ENCODE results near the gene FRAS1. TPM values are rescaled to one million over a fixed set of nuclear protein-coding genes. Genes with fewer than 3 reads are reported as not detected.
A peak's percentile ranks its signal among the peaks of the same experiment; 100 is the strongest.
"Not testable (repeated sequence)": the region's sequence is repeated elsewhere in the genome, so short reads cannot be mapped to it uniquely, and the experiment has no call there.

Gene FRAS1
- total RNA-seq, 1 experiment from 2014 or later, result 0.02 TPM

DNA sequence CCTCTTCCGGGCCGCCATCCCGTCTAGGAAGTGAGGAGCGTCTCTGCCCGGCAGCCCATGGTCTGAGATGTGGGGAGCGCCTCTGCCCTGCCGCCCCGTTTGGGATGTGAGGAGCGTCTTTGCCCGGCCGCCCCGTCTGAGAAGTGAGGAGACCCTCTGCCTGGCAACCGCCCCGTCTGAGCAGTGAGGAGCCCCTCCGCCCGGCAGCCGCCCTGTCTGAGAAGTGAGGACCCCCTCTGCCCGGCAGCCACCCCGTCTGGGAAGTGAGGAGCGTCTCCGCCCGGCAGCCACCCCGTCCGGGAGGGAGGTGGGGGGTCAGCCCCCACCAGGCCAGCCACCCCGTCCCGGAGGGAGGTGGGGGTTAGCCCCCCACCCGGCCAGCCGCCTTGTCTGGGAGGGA is 490.8 kb downstream of the FRAS1 start:
- DNase-seq (ENCODE audit: low read depth), result not testable (repeated sequence)

DNA sequence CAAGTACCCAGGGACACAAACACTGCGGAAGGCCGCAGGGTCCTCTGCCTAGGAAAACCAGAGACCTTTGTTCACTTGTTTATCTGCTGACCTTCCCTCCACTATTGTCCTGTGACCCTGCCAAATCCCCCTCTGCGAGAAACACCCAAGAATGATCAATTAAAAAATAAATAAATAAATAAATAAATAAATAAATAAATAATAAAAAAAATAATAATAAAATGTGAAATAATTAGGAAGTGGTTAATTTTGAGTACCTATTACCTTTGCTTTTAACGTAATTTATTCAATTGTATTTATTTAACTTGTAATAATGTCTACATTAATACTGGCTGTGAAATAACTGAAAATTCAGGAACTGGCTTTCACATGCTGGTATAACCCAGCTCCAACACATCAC is 491.8 kb downstream of the FRAS1 start:
- DNase-seq (ENCODE audit: low read depth), result not testable (repeated sequence)

DNA sequence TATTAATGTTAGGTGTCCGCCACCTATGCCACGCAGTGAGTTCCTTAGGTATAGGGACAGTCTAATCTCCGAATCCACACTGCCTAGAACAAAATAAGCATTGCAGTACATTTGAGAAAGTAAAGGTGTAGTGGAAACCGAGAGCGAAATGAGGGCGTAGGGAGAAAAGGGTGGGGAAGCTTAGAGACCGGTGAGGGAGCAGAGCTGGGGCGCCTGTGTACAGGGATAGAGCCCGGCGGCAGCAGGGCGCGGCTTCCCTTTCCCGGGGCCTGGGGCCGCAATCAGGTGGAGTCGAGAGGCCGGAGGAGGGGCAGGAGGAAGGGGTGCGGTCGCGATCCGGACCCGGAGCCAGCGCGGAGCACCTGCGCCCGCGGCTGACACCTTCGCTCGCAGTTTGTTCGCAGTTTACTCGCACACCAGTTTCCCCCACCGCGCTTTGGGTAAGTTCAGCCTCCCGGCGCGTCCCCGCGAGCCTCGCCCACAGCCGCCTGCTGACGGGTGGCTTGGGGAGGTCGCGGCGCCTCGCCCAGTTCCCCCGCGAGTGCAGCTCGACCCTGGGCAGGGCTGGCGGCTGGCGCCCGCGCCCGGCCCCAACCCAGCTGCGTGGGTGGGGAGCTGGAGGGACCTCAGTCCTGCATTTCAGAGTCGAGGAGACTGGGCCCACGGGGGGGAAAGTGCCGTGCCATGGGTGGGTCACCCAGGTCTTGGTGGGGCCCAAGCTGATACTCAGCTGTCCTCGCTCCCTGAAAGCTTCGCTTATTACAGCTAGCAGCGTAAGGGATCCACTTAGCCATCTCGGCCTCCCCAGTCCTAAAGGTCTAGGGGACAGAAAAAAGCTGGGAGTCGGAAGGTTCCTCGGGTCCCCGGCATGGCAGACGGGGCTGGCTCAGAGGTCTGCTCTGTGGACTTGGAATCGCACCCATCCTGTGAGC is 494.6 kb downstream of the FRAS1 start, which contains the start of gene ANXA3:
TSS of gene ANXA3 (plus strand) at position 351 of the 932 bp plus-strand sequence. CDS start 2,704 bp downstream, outside the sequence.
- no peak for DNase-seq (ENCODE audit: low read depth)

DNA sequence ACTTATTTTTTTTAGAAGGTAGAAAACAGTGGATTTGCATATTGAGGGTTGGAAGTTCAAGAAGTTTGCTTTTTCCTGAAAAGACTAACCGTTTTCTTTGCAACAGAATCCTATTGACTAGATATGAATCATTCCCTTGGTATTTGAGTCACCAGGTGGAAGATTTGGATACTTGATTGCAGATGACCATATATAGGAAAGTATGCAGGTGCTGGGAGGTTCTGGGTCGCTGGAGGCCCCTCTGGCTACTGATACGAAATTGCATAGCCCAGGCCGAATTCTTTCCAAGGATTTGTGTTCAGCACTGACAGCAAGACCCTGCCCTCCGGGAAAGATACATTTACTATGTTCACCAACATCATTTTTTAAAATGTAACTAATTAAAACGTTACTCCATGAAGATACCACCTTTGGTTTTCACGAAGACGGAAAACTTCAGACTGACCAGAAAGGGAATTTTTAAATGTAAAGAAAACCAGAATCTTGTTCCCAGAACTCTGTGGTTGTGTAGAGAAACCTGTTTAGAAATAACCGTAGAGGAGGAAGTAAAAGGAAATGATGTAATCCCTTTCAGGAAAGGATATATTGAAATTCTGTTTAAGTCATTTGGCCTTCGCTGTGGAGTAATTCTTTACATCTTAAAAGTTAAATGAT is 495.4 kb downstream of the FRAS1 start:
- DNase-seq (ENCODE audit: low read depth), result peak; percentile 80

DNA sequence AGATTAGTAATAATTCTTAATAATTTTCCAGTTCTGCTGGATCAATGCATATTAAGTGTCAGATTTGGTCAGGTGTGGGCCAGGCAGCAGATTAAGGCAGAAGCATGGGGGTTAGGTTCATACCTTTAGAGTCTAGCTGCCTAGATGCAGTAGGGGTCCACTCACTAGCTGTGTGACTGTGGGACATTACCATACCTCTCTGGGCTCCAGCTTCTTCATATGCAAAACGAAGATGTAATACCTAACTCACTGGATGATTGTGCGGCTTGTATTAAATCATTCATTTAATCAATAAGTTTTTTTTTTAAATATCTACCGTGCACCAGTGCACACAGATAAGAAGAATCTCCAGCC is 495.9 kb downstream of the FRAS1 start:
- DNase-seq (ENCODE audit: low read depth), result no peak

DNA sequence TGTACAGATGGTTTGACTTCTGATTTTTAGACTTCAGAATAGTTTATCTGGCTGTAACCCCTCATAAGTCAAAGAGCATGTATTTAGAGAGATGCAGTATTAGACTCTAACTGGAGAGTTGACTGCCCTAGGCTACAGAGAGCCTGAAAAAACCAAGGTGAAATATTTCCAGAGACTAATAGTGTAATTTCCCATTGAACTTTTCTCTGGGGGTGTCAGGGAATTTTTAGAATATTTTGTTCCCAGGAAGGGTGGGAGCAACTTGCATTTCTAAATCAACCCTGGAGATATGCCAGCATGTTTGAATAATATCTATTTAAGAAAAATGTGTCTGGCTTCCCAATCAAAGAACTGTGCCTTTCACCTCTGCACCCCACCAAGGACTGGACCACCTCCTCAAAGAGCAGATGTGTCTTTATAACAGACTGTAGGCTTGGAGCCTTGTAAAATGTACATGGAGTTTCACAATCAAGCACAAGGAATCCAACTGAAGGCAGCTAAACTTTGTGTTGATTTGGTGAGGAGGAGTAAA is 496.5 kb downstream of the FRAS1 start:
- DNase-seq (ENCODE audit: low read depth), result no peak

DNA sequence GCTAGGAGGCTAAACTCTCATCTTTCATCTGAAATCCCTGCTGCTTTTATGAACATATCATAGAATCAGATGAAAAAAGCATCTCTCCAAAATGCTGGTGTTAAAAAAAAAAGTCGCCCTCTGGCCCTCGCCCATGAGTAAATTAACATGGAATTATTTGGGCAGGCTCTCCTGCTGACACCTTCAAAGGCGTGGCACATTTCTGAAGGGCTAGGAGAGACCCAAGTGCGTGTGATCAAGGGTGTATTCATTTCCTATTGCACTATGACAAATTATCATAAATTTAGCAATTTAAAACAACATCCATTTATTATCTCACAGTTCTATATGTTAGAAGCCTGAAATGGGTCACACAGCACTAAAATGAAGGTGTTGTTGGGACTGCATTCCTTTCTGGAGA is 499.5 kb downstream of the FRAS1 start:
- DNase-seq (ENCODE audit: low read depth), result no peak

DNA sequence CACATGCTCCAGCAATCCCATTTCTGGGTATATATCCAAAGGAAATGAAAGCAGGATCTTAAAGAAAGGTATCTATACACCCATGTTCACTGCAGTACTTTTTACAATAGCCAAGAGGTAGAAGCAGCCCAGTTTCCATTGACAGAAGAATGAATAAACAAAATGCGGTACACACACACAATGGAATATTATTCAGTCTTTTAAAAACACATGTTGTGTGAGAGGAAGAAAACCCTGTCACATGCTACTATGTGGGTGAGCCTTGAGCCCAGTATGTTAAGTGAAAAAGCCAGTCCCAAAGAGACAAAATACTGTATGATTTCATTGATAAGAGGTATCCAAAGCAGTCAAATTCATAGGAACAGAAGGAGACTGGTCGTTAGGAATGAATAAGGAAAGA is 500.7 kb downstream of the FRAS1 start:
- DNase-seq (ENCODE audit: low read depth), result no peak

DNA sequence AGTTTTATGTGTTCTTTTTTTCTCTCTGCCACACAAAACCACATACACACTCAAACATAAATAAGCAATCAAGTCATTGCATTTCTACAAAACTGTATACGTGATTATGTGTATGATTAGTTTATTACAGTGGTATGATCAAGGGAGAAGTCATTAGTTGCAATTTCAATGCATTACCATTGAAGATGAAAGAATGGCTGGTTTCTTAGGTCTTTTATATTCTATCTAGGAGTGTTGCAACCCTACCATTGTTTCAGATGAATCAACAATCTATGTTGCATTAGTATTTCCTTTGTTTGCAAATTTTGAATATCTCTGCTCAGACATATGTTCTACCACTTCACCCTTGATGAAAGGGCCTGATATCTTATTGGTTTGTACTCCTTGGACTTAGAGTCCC is 501.3 kb downstream of the FRAS1 start:
- DNase-seq (ENCODE audit: low read depth), result no peak

DNA sequence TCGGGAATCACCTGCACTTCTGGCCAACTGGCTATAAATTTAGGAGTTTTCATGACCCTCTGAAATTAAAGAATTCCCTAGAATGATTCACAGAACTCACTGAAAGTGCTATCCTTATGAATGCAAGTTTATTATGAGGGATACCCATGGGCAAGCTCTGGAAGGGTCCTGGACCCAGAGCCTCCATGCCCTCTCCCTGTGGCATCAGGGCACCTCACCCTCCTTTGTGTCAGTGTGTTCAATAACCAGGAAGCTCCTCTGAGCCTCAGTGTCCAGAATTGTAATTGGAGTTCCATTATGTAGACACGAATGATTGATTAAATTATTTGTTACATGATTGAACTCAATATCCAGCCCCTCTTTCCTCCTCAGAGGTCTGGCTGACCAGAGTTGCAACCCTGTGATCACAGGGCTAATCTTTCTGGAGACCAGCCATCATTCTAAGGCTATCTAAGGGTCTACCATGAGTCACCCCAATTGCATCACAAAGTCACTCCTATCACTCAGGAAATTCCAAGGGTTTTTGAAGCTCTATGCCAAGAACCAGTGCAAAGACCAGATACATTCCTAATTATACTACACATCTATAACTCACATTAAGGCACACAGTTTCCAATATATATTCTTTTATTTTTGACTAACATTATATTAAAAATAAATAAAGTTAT is 503.3 kb downstream of the FRAS1 start:
- DNase-seq (ENCODE audit: low read depth), result peak; percentile 85

DNA sequence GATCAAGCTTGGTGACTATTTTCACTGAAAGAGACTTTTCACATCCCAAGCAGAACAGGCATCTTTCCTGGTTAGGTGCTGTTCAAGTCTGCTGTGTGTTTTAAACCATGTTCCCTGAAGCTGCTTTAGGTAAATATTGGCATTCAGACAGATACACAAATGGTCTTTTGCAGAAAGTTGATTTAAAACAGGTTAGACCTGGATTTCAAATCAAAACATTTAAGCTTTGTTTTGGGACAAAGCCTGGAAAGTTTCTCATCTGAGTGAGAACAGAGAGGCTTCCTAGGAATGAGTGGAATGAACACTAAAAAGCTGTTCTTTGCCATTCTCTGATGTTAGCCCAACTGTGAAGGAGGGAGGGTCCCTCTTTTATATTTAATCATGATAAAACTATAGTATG is 504.6 kb downstream of the FRAS1 start:
- no peak for DNase-seq (ENCODE audit: low read depth)

DNA sequence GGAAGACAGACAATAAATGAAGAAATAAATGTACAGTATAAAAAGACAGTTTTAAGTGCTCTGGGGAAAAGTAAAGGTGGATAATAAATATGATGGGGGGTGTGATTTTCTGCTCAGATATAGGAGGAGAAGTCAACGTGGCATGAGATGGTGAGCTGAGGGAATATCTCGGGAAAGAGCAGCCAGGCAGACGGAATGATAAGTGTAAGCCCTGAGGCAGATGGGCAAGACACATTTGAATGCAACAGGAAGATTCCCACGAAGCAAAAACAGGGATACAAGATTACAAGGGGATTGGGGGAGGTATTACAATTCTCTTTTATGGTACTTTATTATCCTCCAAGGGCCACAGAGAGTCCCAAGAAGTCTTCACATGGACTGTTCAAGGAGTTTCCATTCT is 505.6 kb downstream of the FRAS1 start:
- DNase-seq (ENCODE audit: low read depth), result no peak

DNA sequence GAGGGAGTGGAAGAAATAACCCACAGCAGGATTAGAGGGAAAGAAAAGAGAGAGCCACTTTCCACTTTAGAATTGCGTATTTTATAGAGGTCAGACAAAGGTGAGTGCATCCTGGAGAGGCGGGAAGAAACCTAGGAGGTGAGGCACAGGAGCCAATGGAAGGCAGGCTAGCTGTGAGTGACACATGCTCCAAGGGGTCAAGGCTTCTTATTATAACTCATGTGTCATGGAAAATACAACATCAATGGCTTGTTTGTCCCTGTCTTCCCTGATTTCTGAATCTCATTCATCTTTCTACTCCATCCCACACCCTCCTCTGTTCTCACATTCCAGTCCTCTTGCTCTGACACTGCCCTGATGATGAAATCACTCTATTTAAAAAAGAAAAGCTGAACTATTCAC is 508.8 kb downstream of the FRAS1 start:
- peak; percentile 63 for DNase-seq (ENCODE audit: low read depth)

DNA sequence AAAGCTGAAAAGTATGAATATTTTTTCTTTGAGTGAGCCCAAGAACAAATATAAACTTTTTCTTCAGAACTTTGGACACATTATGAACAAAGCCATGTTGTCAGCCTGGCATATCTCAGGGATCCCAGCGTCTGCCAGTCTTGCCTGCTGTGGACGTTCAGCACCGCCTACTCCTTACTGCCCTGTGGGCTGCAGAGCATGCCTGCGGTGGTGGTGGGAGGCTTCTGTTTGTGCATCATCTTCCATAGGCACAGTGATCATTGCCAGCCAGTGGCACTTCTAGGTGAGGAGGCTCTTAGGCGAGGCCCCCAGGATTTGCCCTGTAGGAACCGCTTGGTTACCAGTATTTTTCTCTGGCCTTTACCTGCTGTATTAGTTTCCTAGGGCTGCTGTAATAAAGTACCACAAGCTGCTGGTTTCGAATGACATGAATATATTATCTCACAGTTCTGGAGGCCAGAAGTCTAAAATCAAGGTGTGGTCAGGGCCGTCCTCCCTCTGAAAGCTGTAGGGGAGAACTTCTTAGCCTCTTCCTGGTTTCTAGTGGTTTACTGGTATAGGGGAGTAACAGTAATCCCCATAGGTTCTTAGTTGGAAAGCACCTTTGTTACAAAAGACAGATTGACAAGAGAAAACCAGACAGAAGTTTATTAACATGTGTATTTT is 509.8 kb downstream of the FRAS1 start:
- no peak for DNase-seq (ENCODE audit: low read depth)

DNA sequence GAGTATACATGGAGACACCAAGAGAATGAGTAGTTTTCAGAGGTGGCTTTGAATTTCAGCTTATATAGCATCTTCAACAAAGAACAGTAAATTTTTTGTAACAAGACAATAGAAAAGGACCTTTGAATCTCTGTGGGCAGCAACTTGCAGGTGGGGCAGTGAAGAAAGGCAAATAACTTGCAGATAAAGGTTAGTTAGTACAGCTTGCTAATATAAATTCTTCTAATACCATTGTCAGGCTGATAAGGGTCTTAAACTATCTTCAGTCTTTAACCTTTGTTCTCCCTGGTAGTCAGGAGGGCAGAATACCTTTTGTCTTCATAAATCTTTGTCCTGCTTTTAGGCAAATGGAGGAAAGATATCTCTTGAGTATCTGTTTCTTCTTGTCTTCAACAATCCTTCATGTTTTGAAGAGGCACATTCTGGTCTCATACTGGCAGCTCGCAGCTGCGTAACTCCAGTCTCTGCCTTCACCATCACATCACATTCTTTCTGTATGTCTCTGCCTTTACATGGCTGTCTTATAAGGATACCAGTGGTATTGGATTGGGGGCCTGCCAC is 510.5 kb downstream of the FRAS1 start:
- no peak for DNase-seq (ENCODE audit: low read depth)

DNA sequence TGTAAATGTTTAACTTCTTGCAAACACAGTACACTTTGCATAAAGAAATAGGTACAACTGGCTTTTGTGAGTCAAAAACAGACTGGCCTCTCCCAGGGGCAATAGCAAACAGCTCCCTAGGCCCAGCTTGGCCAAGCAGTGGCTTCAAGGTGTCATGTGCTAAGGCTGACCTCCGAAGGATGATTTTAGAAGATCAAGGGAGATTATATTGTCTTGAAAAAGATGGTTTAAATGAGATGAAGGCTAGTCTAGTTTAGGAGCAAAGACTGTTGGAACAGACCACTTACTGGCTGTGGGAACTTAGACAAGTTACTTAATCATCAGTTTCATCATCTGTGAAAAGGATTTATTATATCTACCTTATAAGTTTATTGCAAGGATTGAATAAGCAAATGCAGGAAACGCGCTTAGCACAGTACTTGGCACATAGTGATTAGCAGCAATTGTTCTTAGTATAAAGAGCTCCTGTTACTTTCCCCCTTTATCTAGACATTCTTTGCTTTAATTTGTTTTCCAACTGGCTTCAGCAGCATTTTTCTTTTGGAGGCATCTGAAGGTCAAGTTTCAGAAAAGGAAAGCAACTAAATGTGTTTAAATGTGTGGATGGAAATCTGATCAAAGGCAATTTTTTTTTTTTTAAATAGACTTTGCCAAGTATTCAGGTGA is 511.6 kb downstream of the FRAS1 start:
- no peak for DNase-seq (ENCODE audit: low read depth)

DNA sequence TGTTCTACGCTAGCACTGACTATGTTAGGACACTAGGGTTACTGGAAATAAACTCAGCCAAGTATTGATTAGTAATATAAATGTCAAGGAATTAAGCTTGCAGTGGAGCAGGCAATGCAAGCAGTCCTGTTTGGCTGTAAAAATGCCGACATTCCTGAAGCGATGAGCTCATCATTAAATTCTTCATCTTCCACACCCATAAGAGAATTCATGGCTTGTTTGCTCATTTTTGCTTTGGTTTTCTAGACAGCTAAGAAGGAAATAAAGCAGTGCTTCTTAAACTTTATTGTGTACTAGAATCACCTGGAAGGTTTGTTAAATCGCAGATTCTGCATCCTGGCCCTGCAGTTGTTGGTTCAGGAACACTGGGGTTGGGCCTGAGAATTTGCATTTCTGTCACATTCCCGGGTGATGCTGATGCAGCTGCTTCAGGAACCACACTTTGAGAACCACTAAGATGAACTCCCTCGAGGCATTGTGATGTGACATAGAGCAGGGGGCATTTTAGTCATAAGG is 512.2 kb downstream of the FRAS1 start:
- DNase-seq (ENCODE audit: low read depth), result peak; percentile 76

DNA sequence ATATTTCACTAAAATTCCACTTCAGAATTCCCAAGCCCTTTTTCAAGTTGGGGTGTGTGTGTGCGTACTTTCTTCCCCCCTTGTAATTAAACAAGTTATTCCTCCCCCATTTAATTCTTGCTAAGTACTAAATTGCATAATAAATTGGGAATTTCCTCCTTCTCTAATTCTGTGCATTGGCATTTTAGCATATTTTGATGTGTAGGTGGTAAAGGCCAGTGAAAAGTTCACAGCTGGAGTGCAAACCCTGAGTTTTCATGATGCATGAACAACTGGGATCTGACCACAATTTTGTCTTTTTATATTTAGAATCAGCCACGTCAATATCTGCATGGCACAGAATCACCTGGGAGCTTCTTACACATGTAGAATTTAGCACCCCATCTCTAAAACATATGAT is 513.0 kb downstream of the FRAS1 start:
- DNase-seq (ENCODE audit: low read depth), result no peak

DNA sequence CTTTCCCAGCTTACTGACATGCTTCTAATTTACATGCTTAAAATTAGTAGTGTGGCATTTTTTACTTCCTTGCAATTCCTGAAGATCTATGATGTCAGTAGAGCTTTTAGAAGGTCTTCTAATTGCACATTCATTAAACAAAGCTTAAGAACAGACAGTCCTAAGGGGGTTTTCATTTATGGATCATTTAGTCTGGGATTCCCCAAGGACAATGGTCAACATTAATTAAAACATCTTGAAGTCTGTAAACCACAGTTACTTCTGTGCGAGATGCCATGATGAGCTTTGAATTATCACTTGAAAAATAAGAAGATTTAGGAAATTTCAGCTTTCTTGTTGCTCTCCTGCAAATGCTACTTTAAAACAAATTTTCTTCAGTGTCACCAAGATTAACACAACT is 514.7 kb downstream of the FRAS1 start:
- no peak for DNase-seq (ENCODE audit: low read depth)

DNA sequence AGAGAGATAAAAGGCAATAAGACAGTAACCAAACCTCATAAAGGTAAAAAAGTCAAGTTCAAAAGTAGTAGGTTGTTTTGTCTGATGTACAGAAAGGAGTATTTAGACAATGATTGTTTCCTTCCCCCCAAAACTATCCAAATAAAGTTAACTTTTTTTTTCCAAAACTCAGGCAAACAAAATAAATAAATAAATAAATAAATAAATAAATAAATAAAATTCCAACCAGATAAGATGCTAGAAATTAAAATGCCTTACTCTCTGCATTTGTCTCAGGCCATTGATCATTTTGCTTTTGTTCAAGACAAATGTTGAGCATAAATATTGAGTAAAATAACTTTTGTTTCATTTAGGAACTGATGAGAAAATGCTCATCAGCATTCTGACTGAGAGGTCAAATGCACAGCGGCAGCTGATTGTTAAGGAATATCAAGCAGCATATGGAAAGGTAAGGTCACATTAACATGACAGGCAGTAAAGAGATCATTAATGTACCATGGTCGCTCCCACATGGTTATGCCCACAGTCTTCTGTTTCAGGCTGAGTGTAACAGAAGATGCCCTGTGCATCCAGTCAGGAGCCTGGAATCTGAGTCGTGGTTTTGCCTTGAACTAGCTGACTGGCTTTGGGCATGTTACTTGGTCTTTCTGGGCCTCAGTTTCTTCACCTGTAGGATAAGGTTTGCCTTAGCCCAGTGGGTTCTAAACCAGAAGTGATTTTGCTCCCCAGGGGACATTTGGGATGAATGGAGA is 521.7 kb downstream of the FRAS1 start:
- no peak for DNase-seq (ENCODE audit: low read depth)

Data from M059J (cell line).